NCI-H446 (cell line): ENCODE results near the gene CBR4.

Experiments
- DNase-seq, 2 experiments: peaks; one replicate each; lab custom pipeline; 2025; lab: John Stamatoyannopoulos, UW

CBR4 gene

GRCh38 chr4:169033660-169034059 lies 23.6 kb upstream of the CBR4 start:
- peak in 1 of 2 experiments; percentile 29 for DNase-seq

GRCh38 chr4:169032883-169033645 lies 23.0 kb upstream of the CBR4 start:
- DNase-seq: no peak

DNA sequence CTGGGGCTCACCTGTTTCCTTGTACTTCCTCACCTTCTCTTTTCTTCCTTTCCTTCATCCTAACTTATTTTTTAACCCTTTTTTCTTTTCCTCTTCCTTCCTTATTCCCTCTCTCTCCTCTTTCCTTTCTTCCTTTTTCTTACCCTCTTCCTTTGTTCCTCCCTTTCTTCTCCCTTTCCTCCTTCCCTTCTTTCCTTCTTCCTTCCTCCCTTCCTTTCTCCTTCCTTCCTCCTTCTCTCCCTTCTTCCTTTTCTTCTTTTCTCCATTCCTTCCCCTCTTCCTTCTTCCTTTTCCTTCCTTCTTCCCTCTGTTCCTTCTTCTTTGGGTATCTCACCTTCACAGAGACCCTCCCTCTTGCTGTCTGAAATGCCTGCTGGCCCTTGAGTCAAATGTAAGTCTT lies 22.1 kb upstream of the CBR4 start:
- no peak for DNase-seq

DNA sequence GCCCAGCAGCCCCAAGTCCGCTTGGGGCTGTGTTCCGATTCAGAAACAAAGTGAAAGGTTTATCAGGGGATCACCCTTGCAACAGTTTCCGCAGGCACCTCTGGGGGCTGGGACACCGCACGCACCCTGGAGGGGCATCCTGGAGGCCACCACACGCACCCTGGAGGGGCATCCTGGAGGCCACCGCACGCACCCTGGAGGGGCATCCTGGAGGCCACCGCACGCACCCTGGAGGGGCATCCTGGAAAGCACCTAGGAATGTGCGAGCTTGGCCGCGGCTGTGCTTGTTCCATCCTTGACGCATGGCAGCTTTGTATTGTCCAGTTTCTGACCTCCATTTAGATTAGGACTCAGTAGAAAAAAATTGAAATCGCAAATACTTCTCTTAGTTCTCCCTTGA lies 21.3 kb upstream of the CBR4 start:
- DNase-seq: no peak

DNA sequence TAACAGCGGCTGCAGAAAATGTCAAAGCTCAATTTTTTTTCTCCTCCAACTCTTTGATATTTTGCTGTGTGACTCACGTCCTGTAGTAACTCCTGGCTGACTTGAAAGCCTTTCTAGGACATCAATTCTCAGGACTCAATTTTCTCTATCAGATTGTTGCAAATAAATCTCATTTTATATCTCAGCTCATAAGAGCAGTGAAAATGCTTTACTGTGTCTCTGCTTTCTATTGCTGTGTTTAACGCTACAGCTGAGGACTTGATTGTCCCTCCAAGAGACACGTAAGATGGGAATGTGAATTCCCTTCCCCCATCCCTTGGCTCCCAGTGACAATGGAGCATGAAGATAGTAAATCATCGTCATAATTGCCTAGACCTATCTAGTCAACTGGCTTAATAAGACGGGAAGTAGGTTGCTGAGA lies 20.5 kb upstream of the CBR4 start:
- DNase-seq: no peak

DNA sequence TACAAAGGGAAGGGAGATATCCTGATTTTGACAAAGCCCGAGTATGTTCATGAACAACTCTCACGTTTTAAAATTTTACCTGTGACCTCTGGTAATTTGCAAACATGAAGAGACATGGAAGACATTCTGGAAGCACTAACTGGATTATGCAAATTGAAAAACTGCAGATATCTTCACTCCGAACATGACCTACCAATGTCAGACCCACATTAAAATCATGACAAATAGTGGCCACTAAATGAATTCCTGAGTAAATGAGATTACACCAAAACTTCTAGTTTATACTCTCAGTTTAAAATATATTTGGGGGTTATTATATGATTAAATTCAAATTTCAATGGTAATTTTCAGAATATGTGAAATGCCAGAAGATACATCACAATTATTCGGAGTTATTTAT lies 19.9 kb upstream of the CBR4 start:
- no peak for DNase-seq

DNA sequence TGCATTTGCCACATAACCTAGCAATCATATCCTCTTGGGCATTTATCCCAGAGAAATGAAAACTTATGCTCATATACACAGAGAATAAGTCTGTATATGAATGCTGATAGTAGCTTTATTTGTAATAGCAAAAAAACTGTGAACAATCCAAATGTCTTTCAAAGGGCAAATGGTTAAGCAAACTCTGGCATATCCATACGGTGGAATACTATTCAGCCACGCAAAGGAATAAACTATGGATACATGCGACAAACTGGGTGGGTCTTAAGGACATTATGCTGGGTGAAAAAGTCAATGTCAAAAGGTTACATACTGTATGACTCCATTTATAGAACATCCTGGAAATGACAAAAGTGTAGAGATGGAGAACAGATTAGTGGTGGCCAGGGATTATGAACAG lies 17.6 kb upstream of the CBR4 start:
- no peak for DNase-seq

DNA sequence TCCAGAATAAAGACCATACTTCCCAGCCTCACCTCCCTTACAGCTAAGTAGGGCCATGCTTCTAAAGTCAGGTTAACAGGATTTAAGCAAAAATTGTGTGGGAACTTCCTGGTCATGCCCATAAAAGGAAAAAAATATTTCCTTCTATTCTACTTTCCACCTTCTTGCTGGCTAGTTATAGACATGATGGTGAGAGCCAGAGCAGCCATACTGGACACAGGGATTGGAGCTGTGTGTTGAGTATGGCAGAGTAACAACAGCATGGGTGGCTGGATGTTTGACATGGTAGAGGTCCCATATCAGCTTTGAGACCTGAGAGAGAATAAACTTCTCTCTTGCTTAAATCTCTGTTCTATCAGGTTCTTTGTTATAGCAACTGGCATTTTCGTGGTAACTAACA lies 15.1 kb upstream of the CBR4 start:
- DNase-seq: no peak

DNA sequence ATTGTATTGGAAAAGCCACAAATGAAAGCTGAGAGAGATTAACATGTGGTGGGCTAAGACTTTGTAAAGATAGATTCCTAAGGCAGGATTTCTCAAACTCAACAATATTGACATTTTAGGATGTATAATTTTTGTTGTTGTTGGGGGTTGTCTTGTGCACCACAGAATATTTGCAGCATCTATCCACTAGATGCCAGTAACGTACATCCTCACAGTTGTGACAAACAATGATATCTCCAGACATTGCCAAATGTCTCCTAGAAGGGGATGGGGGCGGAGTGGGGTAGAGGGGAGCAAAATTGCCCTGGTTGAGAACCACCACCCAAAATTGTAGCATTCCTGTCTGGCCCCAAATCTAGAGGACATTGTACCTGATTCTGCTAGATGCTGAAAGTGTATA lies 14.7 kb upstream of the CBR4 start:
- peak in 1 of 2 experiments; percentile 41 for DNase-seq

DNA sequence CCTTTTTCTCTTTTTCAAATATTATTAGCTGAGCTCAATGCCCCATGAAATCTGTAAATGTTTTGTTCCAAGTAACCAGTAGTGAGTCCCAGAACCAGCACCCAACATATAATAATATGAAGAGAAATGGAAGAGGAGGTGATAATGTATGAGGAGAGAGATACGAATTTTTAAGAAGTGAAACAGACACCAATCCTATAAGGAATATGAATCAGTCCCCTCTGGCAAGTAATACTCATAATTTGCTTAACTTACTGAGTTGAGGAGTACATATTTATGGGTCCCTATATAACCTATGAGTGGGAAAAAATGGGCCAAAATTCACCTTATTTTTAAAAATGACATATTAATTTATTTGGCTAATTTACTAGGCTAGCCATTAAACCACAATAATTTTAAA lies 8.4 kb upstream of the CBR4 start:
- DNase-seq: no peak

DNA sequence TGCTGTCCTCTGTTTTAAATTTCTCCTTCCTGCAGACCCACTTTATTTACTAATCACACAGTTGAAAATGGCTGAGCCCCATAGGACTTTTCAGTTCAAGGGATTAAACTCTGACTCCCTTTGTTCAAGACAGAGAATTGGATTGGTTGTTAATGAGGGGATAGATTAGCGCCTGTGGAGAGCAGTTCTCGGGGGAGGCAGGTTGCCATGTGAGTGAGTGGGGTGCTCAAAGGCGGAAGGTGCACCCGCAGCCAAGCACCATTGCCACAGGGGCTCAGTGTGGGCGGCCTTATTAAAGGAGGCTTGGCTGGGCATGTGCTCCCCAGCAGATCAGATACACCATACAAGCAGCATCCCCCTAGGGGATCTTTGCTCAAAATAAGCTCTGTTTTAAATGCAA lies 7.9 kb upstream of the CBR4 start:
- no peak for DNase-seq

GRCh38 chr4:169015186-169015623 lies 5.2 kb upstream of the CBR4 start:
- no peak for DNase-seq

GRCh38 chr4:169014586-169014985 lies 4.5 kb upstream of the CBR4 start:
- no peak for DNase-seq

GRCh38 chr4:169013396-169013795 lies 3.3 kb upstream of the CBR4 start:
- no peak for DNase-seq

DNA sequence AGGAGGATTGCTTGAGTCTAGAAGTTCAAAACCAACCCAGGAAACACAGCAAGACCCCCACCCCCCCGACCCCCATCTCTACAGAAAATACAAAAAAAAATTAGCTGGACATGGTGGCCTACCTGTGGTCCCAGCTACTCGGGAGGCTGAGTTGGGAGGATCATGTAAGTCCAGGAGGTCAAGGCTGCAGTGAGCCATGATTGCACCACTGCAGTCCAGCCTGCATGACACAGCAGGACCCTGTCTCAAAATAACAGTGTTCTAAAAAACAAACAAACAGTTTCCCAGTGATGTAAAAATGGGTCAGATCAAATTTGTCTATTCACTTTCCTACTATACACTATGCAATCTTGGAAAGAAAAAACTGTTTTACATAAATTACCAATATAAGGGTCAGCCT lies 2.0 kb upstream of the CBR4 start:
- DNase-seq: no peak

DNA sequence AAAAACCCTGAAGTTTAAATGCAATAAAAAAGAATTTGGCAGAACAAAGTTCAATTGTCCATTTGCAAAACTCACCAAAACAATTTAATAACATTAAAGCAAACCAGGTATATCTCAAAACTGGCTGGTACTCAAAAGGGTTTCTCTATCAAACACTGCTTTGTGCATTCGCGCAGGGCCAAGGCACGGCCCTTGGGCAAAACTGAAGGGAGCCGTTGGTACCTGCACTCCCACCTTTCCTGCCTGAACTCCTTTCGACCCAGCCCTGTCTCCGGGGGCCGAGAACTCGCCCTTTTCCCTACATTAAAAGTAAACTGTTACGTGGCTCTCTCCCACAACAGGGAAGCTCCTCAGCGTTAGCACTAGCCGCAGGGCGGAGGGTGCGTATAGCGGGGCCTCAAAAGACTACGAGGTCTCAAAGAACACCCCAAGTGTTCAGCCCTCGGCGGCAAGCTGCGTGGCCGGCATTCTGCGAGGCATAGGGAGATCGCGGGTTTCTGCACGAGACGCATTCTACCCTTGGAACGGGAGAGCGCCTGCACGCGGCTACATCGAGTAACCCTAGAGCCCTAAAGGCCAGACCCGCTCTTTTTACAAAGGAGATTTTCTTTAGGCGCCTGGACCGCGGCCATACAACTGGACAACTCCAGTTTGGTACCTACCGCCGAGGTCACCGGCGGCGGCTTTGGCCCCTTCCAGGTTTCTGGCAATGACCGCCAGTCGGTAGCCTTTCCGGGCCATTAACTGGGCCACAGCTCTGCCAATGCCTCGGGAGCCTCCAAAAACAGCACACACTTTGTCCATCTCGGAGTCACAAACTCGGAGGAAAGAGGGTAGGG lies 550 bp downstream of the CBR4 start:
- DNase-seq: peak in 1 of 2 experiments; percentile 53

GRCh38 chr4:169005453-169006099 lies 4.5 kb downstream of the CBR4 start:
- DNase-seq: peak in 1 of 2 experiments; percentile 17

GRCh38 chr4:169000315-169000714 lies 9.7 kb downstream of the CBR4 start:
- DNase-seq: no peak

DNA sequence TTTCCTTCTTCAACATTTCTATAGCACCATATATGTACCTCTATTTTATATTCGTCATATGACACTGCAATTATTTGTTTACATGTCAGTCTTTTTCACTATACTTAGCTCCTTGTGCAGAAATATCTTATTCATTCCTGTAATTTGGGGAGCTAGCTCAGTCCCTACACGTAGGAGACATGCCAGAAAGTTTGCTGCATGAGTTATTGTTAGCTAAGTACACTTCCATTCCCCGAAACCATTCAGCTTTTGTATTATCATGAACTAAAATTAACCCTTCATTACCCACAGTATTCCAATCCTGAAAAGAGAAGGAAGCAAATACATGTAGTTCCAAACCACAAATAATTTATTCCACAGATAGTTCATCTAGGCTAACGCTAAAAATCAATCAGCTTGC lies 10.2 kb downstream of the CBR4 start:
- no peak for DNase-seq

DNA sequence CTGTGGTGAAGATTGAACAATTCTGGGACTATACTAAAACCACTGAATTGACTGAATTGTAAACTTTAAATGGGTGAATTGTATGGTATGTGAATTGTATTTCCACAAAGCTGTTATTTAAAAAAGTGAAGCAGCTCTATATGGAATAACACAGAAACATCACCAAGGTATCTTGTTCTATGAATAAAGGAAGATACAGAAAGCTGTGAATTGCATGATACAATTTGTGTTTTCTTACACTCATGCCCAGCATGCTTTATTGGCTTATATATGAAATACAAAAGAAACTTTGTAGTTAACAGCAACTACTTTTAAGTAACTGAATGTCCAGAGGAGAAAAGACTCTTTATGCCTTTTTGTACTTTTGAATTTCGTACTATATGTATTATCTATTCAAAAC lies 11.5 kb downstream of the CBR4 start:
- no peak for DNase-seq

GRCh38 chr4:168995537-168996295 lies 14.3 kb downstream of the CBR4 start:
- no peak for DNase-seq

- no peak for DNase-seq
These were observed 15.1 kb downstream of the CBR4 start for GRCh38 chr4:168994958-168995357.
